ENCODE measurements around the gene SRSF9.

DNA sequence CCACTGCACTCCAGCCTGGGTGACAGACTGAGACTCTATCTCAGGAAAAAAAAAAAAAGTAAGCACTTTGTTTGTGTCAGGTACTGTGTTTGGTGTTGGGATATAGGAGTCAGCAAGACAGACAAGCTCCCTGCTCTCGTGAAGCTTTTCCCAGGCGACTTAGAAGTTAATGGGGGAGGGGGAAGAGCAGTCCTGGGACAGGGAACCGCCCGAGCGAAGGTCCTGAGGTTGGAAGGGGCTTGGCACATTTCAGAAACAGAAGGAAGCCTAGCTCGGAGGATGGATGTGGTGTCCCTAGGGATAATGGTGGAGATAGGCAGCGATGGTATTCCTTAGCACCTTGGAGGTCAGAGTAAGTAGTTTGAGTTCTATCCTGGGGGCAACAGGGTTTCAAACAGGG, 40.2 kb downstream of the SRSF9 start:
- no peak for TF ChIP-seq GATA2 (IDR thresholded peaks at IDR 0.05; ENCODE audit: low read depth, low read length)
- no peak for TF ChIP-seq GATA3 (IDR thresholded peaks at IDR 0.05; ENCODE audit: low read depth, low read length)

Measured in SH-SY5Y (cell line).